Keratinocyte (primary cell): ENCODE measurements around the gene MARCHF10. TPM values are rescaled to one million over a fixed set of nuclear protein-coding genes. Genes with fewer than 3 reads are reported as not detected.
A peak's percentile ranks its signal among the peaks of the same experiment; 100 is the strongest.

ENCODE experiments used
- DNase-seq: peaks from one replicate; pipeline ENCODE4 v3.0.0-alpha.2; 2011; ENCODE audit warnings: low read depth, missing footprints, low spot score
- FAIRE-seq: peaks from 2 replicates; lab custom pipeline; 2011; peaks lifted over from hg19 to GRCh38; lab: Jason Lieb, UNC
- H2AFZ ChIP-seq: 2 replicates; pipeline ENCODE4 v1.6.0; 2012; ENCODE audit warnings: low read length, control low read depth, inconsistent platforms; ENCODE audit not compliant: control insufficient read depth
- H3K27ac ChIP-seq: 2 replicates; pipeline ENCODE4 v1.5.1; 2011; ENCODE audit warnings: low read length; ENCODE audit not compliant: control insufficient read depth, insufficient read depth
- H3K27me3 ChIP-seq: 3 replicates; pipeline ENCODE4 v1.6.0; 2011; ENCODE audit warnings: low read length; ENCODE audit not compliant: control insufficient read depth, insufficient read depth; ENCODE audit errors: extremely low read depth
- H3K36me3 ChIP-seq, 2 experiments: 2 replicates in 1 of 2; 3 replicates in 1 of 2; pipeline ENCODE4 v1.5.1; 2011; ENCODE audit warnings: low read length in 2 of 2, mild to moderate bottlenecking in 1 of 2; ENCODE audit not compliant: control insufficient read depth in 2 of 2, insufficient read depth in 2 of 2; ENCODE audit errors: extremely low read depth in 1 of 2
- H3K4me1 ChIP-seq: 3 replicates; pipeline ENCODE4 v1.5.1; 2011; ENCODE audit warnings: low read length; ENCODE audit not compliant: control insufficient read depth, insufficient read depth; ENCODE audit errors: extremely low read depth
- H3K4me2 ChIP-seq: 3 replicates; pipeline ENCODE4 v1.6.0; 2011; ENCODE audit warnings: low read depth, low read length; ENCODE audit not compliant: control insufficient read depth, insufficient read depth; ENCODE audit errors: extremely low read depth
- H3K4me3 ChIP-seq, 3 experiments: fragments of 200-600 bp in 1 of 3; sonication (generic) in 1 of 3; 2 replicates in 2 of 3; 3 replicates in 1 of 3; pipeline ENCODE4 v1.5.1; 2011 to 2016; ENCODE audit warnings: low read length in 3 of 3, mild to moderate bottlenecking in 3 of 3, control low read depth in 2 of 3, inconsistent platforms in 1 of 3, low read depth in 1 of 3, mixed read lengths in 1 of 3, mixed run types in 1 of 3, moderate library complexity in 1 of 3; ENCODE audit not compliant: control insufficient read depth in 2 of 3, insufficient read depth in 2 of 3; ENCODE audit errors: extremely low read depth in 1 of 3
- H3K79me2 ChIP-seq: 2 replicates; pipeline ENCODE4 v1.6.0; 2012; ENCODE audit warnings: low read length; ENCODE audit not compliant: control insufficient read depth, insufficient read depth
- H3K9ac ChIP-seq: 3 replicates; pipeline ENCODE4 v1.6.0; 2011; ENCODE audit warnings: low read length; ENCODE audit not compliant: control insufficient read depth, insufficient read depth; ENCODE audit errors: extremely low read depth
- H3K9me1 ChIP-seq: 3 replicates; pipeline ENCODE4 v1.6.0; 2011; ENCODE audit warnings: low read length; ENCODE audit not compliant: control insufficient read depth, insufficient read depth; ENCODE audit errors: extremely low read depth
- H3K9me3 ChIP-seq: 2 replicates; pipeline ENCODE4 v1.5.1; 2012; ENCODE audit warnings: low read depth, low read length; ENCODE audit not compliant: control insufficient read depth
- H4K20me1 ChIP-seq: 3 replicates; pipeline ENCODE4 v1.6.0; 2011; ENCODE audit warnings: low read length; ENCODE audit not compliant: control insufficient read depth, insufficient read depth; ENCODE audit errors: extremely low read depth
- EZH2 ChIP-seq: IDR thresholded peaks from one replicate; pipeline ENCODE4 v1.6.1; 2012; ENCODE audit warnings: inconsistent platforms, mild to moderate bottlenecking, low read length, moderate library complexity
- dilution Hi-C: fragments of 300-500 bp; cut with MboI; formaldehyde crosslinking; loops from one replicate; pipeline ENCODE4 v1.7.0; 2020; ENCODE audit warnings: low sequenced_read_pairs; ENCODE audit not compliant: extremely low pct_ligation_motif_present
- polyA plus RNA-seq, 5 experiments: library from polyadenylated mRNA; depleted of rRNA in 3 of 5; stranded (reverse) in 3 of 5; stranded (forward) in 1 of 5; unstranded in 1 of 5; fragments of >200 nt; gene quantifications; 1 replicate in 1 of 5; 2 replicates in 3 of 5; 3 replicates in 1 of 5; pipeline versions ENCODE4 v1.2.1 to v1.2.3, GENCODE V29; 2011 to 2012; ENCODE audit warnings: missing spikeins in 2 of 5, low read depth in 1 of 5, low replicate concordance in 1 of 5
- TF ChIP-seq, protein P1 (sequence below), 3 experiments: IDR thresholded peaks in 1 of 3; conservative IDR thresholded peaks in 1 of 3; optimal IDR thresholded peaks in 1 of 3; 2 replicates in 2 of 3; 3 replicates in 1 of 3; pipeline versions ENCODE3 to v1.5.1; 2011; ENCODE audit warnings: low read length in 3 of 3, mild to moderate bottlenecking in 3 of 3, moderate library complexity in 2 of 3, control low read depth in 1 of 3, inconsistent platforms in 1 of 3; ENCODE audit not compliant: insufficient read depth in 2 of 3; ENCODE audit errors: extremely low read depth in 1 of 3

The MARCHF10 gene
- polyA plus RNA-seq, 1 donor (not counting 4 experiments of a cell fraction or from before 2014, with no cell fraction given): not detected

DNA sequence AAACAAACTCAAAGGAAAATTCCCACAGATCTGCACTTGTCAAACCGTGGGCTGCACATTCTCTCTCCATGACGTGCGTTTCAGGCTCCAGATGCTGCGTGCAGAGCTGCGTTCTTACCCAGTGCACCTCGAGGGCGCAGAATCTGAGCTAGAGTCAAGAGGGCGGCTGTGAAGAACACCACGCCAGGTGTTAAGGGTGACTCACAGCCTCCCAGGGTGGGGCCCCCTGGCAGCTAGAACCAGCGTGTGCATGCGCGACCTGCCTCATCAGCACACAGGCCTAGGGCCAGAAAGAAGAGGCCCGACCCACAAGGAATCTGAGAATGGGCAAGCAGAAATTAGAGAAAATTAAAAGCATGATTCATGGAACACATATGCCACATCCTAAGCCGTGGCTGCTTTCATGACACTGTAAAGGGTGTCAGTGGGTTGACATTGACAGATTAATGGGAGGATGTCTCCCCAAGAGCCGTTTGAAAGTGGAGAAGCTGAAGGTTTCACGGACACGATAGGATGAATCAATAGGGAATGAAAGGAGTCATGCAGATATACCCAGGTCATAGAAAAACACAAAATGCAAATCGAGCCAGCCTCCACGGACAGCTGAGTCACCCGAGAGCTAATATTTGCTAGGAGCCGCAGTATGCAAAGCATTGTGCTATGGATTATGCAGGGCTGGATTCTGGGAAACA, 29.0 kb downstream of the MARCHF10 start:
- TF ChIP-seq, protein P1, sequence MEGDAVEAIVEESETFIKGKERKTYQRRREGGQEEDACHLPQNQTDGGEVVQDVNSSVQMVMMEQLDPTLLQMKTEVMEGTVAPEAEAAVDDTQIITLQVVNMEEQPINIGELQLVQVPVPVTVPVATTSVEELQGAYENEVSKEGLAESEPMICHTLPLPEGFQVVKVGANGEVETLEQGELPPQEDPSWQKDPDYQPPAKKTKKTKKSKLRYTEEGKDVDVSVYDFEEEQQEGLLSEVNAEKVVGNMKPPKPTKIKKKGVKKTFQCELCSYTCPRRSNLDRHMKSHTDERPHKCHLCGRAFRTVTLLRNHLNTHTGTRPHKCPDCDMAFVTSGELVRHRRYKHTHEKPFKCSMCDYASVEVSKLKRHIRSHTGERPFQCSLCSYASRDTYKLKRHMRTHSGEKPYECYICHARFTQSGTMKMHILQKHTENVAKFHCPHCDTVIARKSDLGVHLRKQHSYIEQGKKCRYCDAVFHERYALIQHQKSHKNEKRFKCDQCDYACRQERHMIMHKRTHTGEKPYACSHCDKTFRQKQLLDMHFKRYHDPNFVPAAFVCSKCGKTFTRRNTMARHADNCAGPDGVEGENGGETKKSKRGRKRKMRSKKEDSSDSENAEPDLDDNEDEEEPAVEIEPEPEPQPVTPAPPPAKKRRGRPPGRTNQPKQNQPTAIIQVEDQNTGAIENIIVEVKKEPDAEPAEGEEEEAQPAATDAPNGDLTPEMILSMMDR (optimal IDR thresholded peaks at IDR 0.05 in 1 of 3, IDR thresholded peaks at IDR 0.05 in 1 of 3, conservative IDR thresholded peaks at IDR 0.05 in 1 of 3; ENCODE audit: extremely low read depth in 1 of 3, insufficient read depth in 2 of 3, low read length in 3 of 3): no peak
- no peak for TF ChIP-seq EZH2
- FAIRE-seq (peak; percentile 99), DNase-seq (peak; percentile 97)
- Histone ChIP-seq H3K79me2 (no peaks in the 10 kb centered on the region), H3K4me2 (peak overlapping the region; percentile 81), H3K27ac (peak overlapping the region; percentile 92), H4K20me1 (no peaks in the 10 kb centered on the region), H3K36me3 (no peaks in the 10 kb centered on the region), H3K9ac (peak overlapping the region; percentile 75), H2AFZ (peak overlapping the region; percentile 79), H3K4me1 (peaks cover 41% of the 10 kb centered on the region), H3K9me1 (no peaks in the 10 kb centered on the region), H3K4me3 (peak overlapping the region in 2 of 3 experiments; percentile 39 to 50), H3K27me3 (no peaks in the 10 kb centered on the region), H3K9me3 (no peaks in the 10 kb centered on the region)
- dilution Hi-C loops: no loop called here

DNA sequence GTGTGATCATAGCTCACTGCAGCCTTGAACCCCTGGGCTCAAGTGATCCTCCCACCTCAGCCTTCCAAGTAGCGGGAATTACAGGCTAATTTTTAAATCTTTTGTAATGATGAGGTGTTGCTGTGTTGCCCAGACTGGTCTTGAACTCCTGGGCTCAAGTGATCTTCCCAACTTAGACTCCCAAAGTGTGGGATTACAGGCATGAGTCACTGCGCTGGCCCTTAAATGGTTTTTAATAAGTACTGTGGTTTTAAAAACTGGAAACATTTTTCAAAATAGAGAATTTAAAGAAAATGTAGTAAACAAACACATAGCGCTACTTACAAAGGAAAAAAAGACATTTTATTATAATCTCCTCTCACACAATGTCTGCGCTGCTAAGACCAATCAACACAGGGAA, 32.2 kb downstream of the MARCHF10 start:
- Histone ChIP-seq H3K36me3 (no peaks in the 10 kb centered on the region), H3K9me1 (no peaks in the 10 kb centered on the region), H3K9ac (no peak overlapping the region), H3K4me1 (peaks cover 29% of the 10 kb centered on the region), H3K27ac (no peak overlapping the region), H3K4me2 (no peak overlapping the region), H2AFZ (no peak overlapping the region), H4K20me1 (no peaks in the 10 kb centered on the region), H3K4me3 (no peak overlapping the region), H3K9me3 (no peaks in the 10 kb centered on the region), H3K27me3 (no peaks in the 10 kb centered on the region), H3K79me2 (no peaks in the 10 kb centered on the region)
- TF ChIP-seq EZH2: no peak
- TF ChIP-seq, protein P1 (optimal IDR thresholded peaks at IDR 0.05 in 1 of 3, IDR thresholded peaks at IDR 0.05 in 1 of 3, conservative IDR thresholded peaks at IDR 0.05 in 1 of 3; ENCODE audit: extremely low read depth in 1 of 3, insufficient read depth in 2 of 3, low read length in 3 of 3): no peak
- no peak for FAIRE-seq
- dilution Hi-C loops: no loop called here
- no peak for DNase-seq
